Mucosa of gallbladder (tissue), 1 donor: Measurements from ENCODE around the gene C12orf76. TPM values are rescaled to one million over a fixed set of nuclear protein-coding genes. Genes with fewer than 3 reads are reported as not detected.
A peak's percentile ranks its signal among the peaks of the same experiment; 100 is the strongest.
"Not testable (repeated sequence)": the region's sequence is repeated elsewhere in the genome, so short reads cannot be mapped to it uniquely, and the experiment has no call there.

Source experiments
- DNase-seq: peaks from one replicate; pipeline ENCODE4 v3.0.0-alpha.2; 2020; ENCODE audit warnings: low spot score
- total RNA-seq: library from RNA; stranded (reverse); gene quantifications from one replicate; pipeline ENCODE4 v1.2.1, GENCODE V29; 2021
- donor health status: DM: no; HTN: no; CAD: no.

C12orf76 gene
- total RNA-seq, 1 donor from 2014 or later = 21.2 TPM

- no peak for DNase-seq
Observed at GRCh38 chr12:110023059-110023980, 25.0 kb downstream of the C12orf76 start.

DNA sequence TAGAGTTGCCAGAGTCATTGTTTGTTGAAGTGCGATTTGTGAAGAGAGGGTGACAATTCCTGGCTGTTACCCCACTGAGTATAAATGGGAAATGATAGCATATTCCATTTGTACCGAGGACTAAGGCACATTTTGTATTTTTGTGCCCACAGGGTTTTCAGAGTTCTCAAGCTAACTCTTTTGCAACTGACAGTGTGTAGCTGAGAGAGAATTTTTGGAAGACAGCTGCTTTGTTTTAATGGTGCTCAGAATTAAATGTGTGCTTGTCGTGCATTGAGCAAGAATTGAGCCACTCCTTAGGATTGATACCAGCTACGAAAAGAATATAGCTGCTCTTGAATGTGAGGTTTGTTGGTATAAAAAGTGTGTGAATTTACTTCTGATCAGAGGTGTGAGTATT is 27.4 kb downstream of the C12orf76 start:
- DNase-seq = no peak

DNA sequence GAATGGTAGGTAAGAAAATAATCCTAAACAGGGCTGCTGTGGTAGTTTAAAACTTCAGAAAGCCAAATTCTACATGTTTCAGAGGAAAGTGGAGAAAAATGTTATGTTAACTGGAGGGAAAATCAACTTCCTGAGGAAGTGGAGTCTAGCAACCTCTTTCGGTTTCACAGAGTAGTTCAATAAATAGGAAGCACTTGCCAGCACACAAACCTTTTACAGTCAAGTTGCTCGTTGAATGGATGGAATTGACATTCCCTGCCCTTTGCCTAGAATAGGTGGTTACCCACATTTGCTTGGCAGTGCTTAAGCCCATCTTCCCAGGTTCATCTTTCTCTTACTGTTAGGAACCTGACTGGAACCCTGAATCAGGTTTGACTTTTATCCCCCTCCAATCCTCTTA is 33.2 kb downstream of the C12orf76 start:
- DNase-seq = no peak

- DNase-seq = no peak
Observed at GRCh38 chr12:110012659-110013058, 35.7 kb downstream of the C12orf76 start.

- DNase-seq = no peak
Observed at GRCh38 chr12:110012137-110012536, 36.2 kb downstream of the C12orf76 start.

DNA sequence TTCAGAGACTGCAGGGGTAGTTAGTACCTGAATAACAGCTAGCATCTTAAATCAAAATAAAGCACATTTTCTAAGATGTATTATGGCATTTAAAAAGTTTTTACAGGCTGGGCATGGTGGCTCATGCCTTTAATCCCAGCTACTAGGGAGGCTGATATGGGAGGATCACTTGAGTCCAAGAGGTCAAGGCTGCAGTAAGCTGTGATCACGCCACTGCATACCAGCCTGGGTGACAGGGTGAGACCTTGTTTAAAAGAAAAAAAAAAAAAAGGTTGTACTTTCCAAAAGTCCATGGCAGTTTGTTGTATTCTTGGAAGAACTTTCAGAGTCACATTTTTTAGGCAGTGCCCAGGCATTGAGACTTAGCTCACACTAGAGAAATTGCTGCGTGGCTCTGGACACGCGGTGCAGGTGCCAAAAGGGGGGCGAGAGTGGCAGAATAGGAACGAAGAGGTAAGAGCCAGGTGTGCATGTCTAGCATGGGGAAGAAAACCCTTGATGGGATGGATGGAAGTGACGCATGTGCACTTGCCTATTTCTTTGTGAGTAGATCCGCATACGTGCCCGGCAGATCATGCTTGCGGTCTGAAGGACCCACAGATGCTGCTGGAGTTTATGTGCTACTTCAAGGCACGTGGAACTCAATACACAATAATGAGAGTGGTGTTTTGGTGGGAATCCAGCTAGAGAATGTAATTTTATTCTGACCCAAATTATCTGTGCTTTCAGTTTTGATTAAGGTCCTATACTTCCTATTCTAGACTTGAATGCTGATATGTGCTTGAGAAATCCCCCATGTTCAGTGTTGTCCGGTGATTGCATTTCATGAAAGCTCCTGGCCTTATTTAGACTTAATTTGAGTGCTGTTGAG is 37.2 kb downstream of the C12orf76 start:
- DNase-seq = no peak

- not testable (repeated sequence) for DNase-seq
Observed at GRCh38 chr12:110008681-110009398, 39.5 kb downstream of the C12orf76 start.

DNA sequence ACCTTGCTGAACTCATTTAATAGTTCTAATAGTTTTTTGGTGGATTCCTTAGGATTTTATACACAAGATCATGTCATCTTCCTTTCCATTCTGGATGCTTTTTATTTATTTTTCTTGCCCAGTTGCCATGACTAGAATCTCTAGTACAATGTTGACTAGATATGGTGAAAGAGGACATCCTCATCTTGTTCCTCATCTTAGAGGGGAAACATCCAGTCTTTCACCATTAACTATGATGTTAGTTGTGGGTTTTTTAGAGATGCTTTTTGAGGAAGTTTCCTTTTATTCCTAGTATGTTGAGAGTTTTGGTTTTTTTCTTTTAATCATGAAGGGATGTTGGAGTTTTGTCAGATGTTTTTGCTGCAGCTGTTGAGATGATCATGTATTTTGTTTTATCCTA is 40.4 kb downstream of the C12orf76 start:
- DNase-seq = no peak

DNA sequence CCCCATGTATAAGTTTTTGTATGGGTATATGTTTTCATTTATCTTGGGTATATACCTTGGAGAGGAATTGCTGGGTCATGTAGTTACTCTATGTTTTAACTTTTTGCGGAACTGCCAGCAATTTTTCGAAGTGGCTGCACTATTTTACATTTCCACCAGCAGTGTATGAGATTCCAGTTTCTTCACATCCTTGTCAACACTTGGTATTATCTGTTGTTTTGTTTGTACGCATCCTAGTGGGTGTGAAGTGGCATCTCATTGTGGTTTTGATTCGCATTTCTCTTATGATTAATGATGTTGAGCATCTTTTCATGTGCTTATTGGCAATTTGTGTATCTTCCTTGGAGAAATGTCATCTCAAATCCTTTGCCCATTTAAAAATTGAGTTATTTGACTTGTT is 42.2 kb downstream of the C12orf76 start:
- no peak for DNase-seq

DNA sequence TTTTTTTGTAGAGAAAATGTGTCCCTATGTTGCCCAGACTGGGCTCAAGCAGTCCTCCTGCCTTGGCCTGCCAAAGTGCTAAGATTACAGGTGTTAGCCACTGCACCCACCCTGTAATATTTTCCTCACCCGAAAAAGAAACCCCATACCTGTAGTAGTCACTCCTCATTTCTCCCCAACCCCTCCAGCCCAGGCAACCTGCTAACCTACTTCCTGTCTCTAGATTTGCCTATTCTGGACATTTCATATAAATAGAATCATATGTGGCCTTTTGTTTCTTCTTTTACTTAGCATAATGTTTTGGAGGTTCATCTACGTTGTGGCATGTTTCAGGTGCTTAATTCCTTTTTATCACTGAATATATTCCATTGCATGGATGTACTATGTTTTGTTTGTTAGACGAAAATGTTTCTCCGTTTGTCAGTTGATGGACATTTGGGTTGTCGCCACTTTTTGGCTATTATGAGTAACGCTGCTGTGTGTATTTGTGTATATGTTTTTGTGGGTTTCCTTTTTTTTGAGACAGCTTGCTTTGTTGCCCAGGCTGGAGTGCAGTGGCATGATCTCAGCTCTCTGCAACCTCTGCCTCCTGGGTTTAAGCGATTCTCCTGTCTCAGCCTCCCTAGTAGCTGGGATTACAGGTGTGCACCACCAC is 42.9 kb downstream of the C12orf76 start:
- no peak for DNase-seq

- DNase-seq = no peak
Observed at GRCh38 chr12:110004598-110004997, 43.7 kb downstream of the C12orf76 start.

- DNase-seq = peak; percentile 19
Observed at GRCh38 chr12:110002676-110003515, 45.4 kb downstream of the C12orf76 start.

DNA sequence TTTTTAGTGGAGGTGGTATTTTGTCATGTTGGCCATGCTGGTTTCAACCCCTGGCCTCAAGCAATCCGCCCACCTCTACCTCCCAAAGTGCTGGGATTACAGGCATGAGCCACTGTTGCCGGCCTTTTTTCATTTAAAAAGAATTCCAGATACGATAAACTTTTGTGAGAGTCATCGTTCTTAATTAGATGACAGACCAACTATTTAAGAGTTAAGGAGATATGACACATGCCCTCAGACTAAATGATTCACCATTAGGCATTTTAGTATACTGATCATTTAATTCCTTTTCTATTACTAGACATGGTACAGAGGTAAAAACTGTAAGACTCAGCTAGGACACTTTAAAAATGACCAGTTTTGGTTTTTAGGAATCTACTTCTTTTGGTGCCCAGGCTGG is 46.7 kb downstream of the C12orf76 start:
- no peak for DNase-seq

GRCh38 chr12:109999983-110000505 is 48.3 kb downstream of the C12orf76 start:
- DNase-seq = peak; percentile 34

DNA sequence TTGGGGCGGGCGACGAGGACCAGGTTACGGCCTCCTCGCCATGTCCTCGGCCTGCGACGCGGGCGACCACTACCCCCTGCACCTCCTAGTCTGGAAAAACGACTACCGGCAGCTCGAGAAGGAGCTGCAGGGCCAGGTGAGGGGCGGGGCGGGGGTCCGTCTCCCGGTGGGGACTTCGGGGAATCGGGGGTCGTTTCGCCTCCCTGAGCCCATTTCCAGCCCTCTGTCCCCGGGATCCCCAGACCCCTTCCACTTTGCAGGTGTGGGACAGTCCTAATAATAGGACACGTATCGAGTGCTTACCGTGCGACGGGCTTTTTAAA is 48.7 kb downstream of the C12orf76 start:
- DNase-seq = no peak

DNA sequence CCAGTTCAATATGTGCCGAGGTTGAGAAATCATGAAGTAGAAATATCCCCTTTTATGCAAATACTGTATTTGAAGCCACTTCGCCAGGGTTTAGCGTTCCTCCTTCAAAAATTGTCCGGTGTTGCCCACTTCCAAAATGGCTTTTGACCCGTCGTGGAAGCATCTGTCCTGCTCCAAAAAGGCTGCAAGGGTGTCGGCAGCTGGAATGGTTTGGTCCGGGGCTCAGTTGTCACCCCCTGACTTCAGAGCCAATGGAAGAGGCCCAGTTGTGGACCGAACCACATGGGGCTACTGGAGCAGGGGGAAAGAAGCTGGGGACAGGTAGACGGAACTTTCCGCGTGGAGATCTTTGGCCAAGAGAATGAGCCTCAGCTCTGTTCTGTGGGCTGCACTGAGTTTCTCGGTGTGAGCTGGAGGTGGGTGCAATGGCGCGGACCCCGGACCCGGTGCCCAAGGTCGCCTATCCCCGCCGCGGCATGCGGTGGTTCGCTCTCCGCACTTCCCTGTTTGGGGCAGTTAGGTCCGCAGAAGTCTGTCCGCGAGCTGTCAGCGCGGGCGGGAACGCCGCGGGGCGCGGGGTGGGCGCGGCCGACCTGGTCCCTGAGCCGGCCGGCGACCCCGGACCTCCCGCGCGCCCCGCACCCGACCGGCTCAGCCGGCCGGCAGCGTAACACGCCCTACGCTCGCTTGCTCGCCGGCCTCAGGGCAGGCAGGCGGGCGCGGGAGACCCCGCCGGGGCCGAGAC is 49.2 kb downstream of the C12orf76 start, which contains the start of gene ANKRD13A:
ANKRD13A (plus strand) TSS at position 527 of the 745 bp plus-strand sequence. CDS start 259 bp downstream, outside the sequence.
- peak; percentile 91 for DNase-seq

DNA sequence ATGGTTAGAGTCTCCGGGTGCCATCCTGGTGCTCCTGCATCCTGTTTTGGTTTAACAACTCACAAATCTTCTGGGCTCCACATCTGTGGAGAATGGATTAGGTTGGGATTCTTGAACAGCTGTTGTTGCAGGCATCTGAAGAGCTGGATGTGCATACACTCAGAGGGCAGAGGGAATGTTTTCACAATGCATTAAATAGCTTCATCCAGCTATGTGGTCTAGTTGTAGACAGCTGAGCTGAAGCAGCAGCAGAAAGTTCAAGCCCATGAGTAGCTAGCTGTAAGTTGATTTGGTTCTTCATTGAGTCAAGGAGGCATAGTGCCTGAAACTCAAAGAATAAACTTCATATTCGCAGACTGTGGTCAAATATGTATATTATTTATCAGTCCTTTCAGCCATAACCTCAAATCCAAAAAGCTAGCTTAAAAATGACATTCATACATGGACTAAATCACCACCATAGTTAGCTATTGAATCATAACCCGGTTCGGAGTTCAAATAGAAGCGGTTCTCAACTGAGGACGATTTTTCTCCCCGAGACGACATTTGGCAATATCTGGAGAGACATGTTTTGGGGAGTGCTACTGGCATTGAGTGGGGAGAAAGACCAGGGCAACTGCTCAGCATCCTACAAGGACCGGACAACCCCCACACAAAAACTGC is 50.0 kb downstream of the C12orf76 start:
- DNase-seq = no peak

- no peak for DNase-seq
Observed at GRCh38 chr12:109997393-109997792, 50.9 kb downstream of the C12orf76 start.

GRCh38 chr12:109996483-109996853 is 51.9 kb downstream of the C12orf76 start:
- DNase-seq = no peak
